Endothelial cell of umbilical vein (primary cell): ENCODE measurements around the gene SOD3.

Experiments
- CTCF ChIP-seq, 2 donors: IDR thresholded peaks; 1 replicate in 1 of 2; 2 replicates in 1 of 2; pipeline ENCODE4 v1.5.1; 2011; ENCODE audit warnings: low read length in 2 of 2, mild to moderate bottlenecking in 2 of 2, moderate library complexity in 2 of 2, control low read depth in 1 of 2, inconsistent platforms in 1 of 2, low read depth in 1 of 2; ENCODE audit not compliant: insufficient read depth in 1 of 2; ENCODE audit errors: extremely low read depth in 1 of 2
- EZH2 ChIP-seq: IDR thresholded peaks from 2 replicates; pipeline ENCODE4 v1.6.1; 2012; ENCODE audit warnings: borderline replicate concordance, low read depth, mild to moderate bottlenecking, moderate library complexity, low read length, inconsistent platforms; ENCODE audit not compliant: severe bottlenecking
- FOS ChIP-seq: IDR thresholded peaks from 2 replicates; pipeline ENCODE4 v1.6.1; 2011; ENCODE audit warnings: mild to moderate bottlenecking, low read length, moderate library complexity, borderline replicate concordance; ENCODE audit not compliant: insufficient read depth
- JUN ChIP-seq: IDR thresholded peaks from 2 replicates; pipeline ENCODE4 v1.6.1; 2011; ENCODE audit warnings: borderline replicate concordance, low read depth; ENCODE audit not compliant: insufficient read length, insufficient read depth
- POLR2A ChIP-seq: IDR thresholded peaks from 2 replicates; pipeline ENCODE4 v1.6.1; 2012; ENCODE audit warnings: low read depth, mild to moderate bottlenecking, control low read depth, low read length

- TF ChIP-seq CTCF (IDR thresholded peaks at IDR 0.05; ENCODE audit: extremely low read depth in 1 of 2, insufficient read depth in 1 of 2, low read depth in 1 of 2, low read length in 2 of 2) (no peak), POLR2A (no peak), FOS (no peak), EZH2 (no peak), JUN (no peak)
Measured at GRCh38 chr4:24840362-24840761, 45.0 kb downstream of the SOD3 start.
